Liver (tissue), 9 donors: ENCODE measurements around the gene TBCD. TPM values are rescaled to one million over a fixed set of nuclear protein-coding genes. Genes with fewer than 3 reads are reported as not detected.

Source experiments
- DNase-seq: peaks from one replicate; pipeline ENCODE4 v3.0.0-alpha.2; 2017; ENCODE audit warnings: low spot score
- H3K27ac ChIP-seq, 2 donors: one replicate each; pipeline ENCODE4 v1.7.0; 2013; ENCODE audit warnings: inconsistent platforms in 2 of 2, low read length in 2 of 2, control low read depth in 1 of 2, low read depth in 1 of 2, mild to moderate bottlenecking in 1 of 2
- H3K27me3 ChIP-seq, 4 donors: one replicate each; pipeline versions ENCODE4 v1.6.1 to v1.7.0; 2013; ENCODE audit warnings: low read length in 3 of 4, inconsistent platforms in 1 of 4, mild to moderate bottlenecking in 1 of 4, moderate library complexity in 1 of 4; ENCODE audit not compliant: control insufficient read depth in 4 of 4, insufficient read depth in 4 of 4
- H3K36me3 ChIP-seq, 4 donors: one replicate each; pipeline versions ENCODE4 v1.6.1 to v1.7.0; 2013; ENCODE audit warnings: low read length in 3 of 4, mild to moderate bottlenecking in 3 of 4, low read depth in 1 of 4, moderate library complexity in 1 of 4; ENCODE audit not compliant: control insufficient read depth in 4 of 4, insufficient read depth in 3 of 4
- H3K4me1 ChIP-seq, 4 donors: one replicate each; pipeline versions ENCODE4 v1.6.1 to v1.7.0; 2013; ENCODE audit warnings: low read length in 3 of 4, mild to moderate bottlenecking in 3 of 4, moderate library complexity in 1 of 4; ENCODE audit not compliant: control insufficient read depth in 4 of 4, insufficient read depth in 4 of 4
- H3K4me3 ChIP-seq, 3 donors: one replicate each; pipeline versions ENCODE4 v1.6.1 to v1.7.0; 2013; ENCODE audit warnings: low read length in 3 of 3, control low read depth in 1 of 3, low read depth in 1 of 3, mild to moderate bottlenecking in 1 of 3
- H3K9ac ChIP-seq, 2 donors: one replicate each; pipeline ENCODE4 v1.7.0; 2013; ENCODE audit warnings: low read length in 2 of 2, mild to moderate bottlenecking in 2 of 2, moderate library complexity in 2 of 2, control low read depth in 1 of 2, low read depth in 1 of 2
- H3K9me3 ChIP-seq, 4 donors: one replicate each; pipeline versions ENCODE4 v1.6.1 to v1.7.0; 2013; ENCODE audit warnings: low read length in 3 of 4; ENCODE audit not compliant: control insufficient read depth in 4 of 4
- ATF3 ChIP-seq: IDR thresholded peaks from 2 replicates; pipeline ENCODE4 v1.6.1; 2016; ENCODE audit warnings: antibody characterized with exemption
- HNF4A ChIP-seq, 2 donors: conservative IDR thresholded peaks; 2 replicates each; pipeline ENCODE4 v1.6.1; 2016; ENCODE audit warnings: antibody characterized with exemption in 2 of 2, mild to moderate bottlenecking in 2 of 2
- JUND ChIP-seq, 2 donors: IDR thresholded peaks; 2 replicates each; pipeline ENCODE4 v1.6.1; 2016; ENCODE audit warnings: antibody characterized with exemption in 2 of 2
- NR2F2 ChIP-seq: IDR thresholded peaks from 2 replicates; pipeline ENCODE4 v1.6.1; 2016; ENCODE audit warnings: antibody characterized with exemption
- RAD21 ChIP-seq, 2 donors: IDR thresholded peaks; 2 replicates each; pipeline ENCODE4 v1.6.1; 2016; ENCODE audit warnings: antibody characterized with exemption in 2 of 2, mild to moderate bottlenecking in 2 of 2
- SP1 ChIP-seq: IDR thresholded peaks from 2 replicates; pipeline ENCODE4 v1.6.1; 2018; ENCODE audit warnings: antibody characterized with exemption, mild to moderate bottlenecking
- TAF1 ChIP-seq: conservative IDR thresholded peaks from 2 replicates; pipeline ENCODE4 v1.6.1; 2016; ENCODE audit warnings: antibody characterized with exemption, mild to moderate bottlenecking
- WGBS: extraction: QIAGEN DNeasy Blood & Tissue Kit; methylation state at CpG from one replicate; pipeline ENCODE4 v1.1.7; 2013; 5-methylcytosine and 5-hydroxymethylcytosine counted together
- polyA plus RNA-seq, 2 donors: library from polyadenylated mRNA; stranded (reverse) in 1 of 2; unstranded in 1 of 2; fragments of 200-250 nt in 1 of 2; fragments of >200 nt in 1 of 2; fragmentation: Nextera tagmentation in 1 of 2; extraction: Ambion mirVana in 1 of 2; gene quantifications; one replicate each; pipeline versions ENCODE4 v1.2.1 to v1.2.3, GENCODE V29; 2013 to 2015
- total RNA-seq, 2 donors: library from RNA; depleted of rRNA; stranded (reverse); fragments of >200 nt; gene quantifications; one replicate each; pipeline ENCODE4 v1.2.3, GENCODE V29; 2014
- TF ChIP-seq, protein P1 (sequence below): IDR thresholded peaks from 2 replicates; pipeline ENCODE4 v1.6.1; 2016; ENCODE audit warnings: antibody characterized with exemption
- TF ChIP-seq, protein P2 (sequence below): fragments of 150-350 bp; IDR thresholded peaks from 2 replicates; pipeline ENCODE4 v1.5.1; 2017; ENCODE audit warnings: improper control_type of control experiment, low read depth, low read length; ENCODE audit not compliant: missing input control
- donor health status: healthy.
- donor health status: healthy.
- donor health status: healthy.
- donor health status: healthy.
- donor health status: healthy.

TBCD gene
- total and polyA plus RNA-seq, 4 donors = 29.8 to 42.2 (median 33.0) TPM

DNA sequence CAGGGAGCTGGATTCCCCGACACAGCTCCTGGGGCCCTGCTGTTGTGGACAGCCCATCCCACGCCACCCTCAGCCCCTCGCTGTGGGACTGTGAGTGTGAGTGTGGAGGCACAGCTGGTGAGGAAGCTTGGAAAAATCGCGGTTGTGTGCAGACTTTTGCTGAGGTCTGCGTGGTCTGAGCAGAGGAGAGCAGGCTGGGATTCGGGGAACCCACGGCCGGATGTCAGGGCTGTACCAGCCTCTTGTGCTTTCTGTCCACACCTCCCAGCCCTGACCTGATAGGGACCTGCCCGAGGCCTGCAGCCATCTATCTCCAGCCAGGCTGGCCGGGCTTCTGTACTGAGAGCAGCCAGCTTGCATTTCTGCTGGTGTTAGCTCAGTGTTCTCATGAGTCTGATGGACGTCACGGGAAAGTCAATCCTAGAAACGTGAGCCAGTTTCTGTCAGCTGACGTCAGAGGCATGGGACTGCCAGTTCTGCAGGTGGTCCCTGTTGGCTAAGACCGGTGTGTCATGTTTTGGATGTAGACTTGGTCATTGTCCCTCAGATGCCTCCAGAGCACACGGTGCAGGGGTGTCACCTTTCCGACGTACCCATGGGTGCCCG lies 160.7 kb downstream of the TBCD start:
- TF ChIP-seq ATF3 (no peak), RAD21 (IDR thresholded peaks at IDR 0.05) (no peak), SP1 (no peak), NR2F2 (no peak), HNF4A (conservative IDR thresholded peaks at IDR 0.05) (no peak), TAF1 (no peak), JUND (IDR thresholded peaks at IDR 0.05) (no peak)
- TF ChIP-seq, protein P1, sequence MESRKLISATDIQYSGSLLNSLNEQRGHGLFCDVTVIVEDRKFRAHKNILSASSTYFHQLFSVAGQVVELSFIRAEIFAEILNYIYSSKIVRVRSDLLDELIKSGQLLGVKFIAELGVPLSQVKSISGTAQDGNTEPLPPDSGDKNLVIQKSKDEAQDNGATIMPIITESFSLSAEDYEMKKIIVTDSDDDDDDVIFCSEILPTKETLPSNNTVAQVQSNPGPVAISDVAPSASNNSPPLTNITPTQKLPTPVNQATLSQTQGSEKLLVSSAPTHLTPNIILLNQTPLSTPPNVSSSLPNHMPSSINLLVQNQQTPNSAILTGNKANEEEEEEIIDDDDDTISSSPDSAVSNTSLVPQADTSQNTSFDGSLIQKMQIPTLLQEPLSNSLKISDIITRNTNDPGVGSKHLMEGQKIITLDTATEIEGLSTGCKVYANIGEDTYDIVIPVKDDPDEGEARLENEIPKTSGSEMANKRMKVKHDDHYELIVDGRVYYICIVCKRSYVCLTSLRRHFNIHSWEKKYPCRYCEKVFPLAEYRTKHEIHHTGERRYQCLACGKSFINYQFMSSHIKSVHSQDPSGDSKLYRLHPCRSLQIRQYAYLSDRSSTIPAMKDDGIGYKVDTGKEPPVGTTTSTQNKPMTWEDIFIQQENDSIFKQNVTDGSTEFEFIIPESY = no peak
- TF ChIP-seq, protein P2, sequence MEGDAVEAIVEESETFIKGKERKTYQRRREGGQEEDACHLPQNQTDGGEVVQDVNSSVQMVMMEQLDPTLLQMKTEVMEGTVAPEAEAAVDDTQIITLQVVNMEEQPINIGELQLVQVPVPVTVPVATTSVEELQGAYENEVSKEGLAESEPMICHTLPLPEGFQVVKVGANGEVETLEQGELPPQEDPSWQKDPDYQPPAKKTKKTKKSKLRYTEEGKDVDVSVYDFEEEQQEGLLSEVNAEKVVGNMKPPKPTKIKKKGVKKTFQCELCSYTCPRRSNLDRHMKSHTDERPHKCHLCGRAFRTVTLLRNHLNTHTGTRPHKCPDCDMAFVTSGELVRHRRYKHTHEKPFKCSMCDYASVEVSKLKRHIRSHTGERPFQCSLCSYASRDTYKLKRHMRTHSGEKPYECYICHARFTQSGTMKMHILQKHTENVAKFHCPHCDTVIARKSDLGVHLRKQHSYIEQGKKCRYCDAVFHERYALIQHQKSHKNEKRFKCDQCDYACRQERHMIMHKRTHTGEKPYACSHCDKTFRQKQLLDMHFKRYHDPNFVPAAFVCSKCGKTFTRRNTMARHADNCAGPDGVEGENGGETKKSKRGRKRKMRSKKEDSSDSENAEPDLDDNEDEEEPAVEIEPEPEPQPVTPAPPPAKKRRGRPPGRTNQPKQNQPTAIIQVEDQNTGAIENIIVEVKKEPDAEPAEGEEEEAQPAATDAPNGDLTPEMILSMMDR = no peak
- DNase-seq = no peak
- no peaks in the 10 kb centered on the region for H3K4me1 ChIP-seq
- WGBS = 90% methylated on average over 20 of the region's 20 CpGs
- H3K27ac ChIP-seq = no peak overlapping the region
- H3K4me3 ChIP-seq = no peak overlapping the region
- H3K9me3 ChIP-seq = no peaks in the 10 kb centered on the region
- H3K9ac ChIP-seq = no peak overlapping the region
- peaks cover 0 to 9% (median 3%) of the 10 kb centered on the region in 4 donors for H3K36me3 ChIP-seq
- no peaks in the 10 kb centered on the region for H3K27me3 ChIP-seq

GRCh38 chr17:82913304-82914043 lies 161.6 kb downstream of the TBCD start:
- Histone ChIP-seq H3K9ac (no peak overlapping the region), H3K4me1 (no peaks in the 10 kb centered on the region), H3K27ac (no peak overlapping the region), H3K9me3 (no peaks in the 10 kb centered on the region), H3K4me3 (no peak overlapping the region), H3K36me3 (peaks cover 0 to 9% (median 3%) of the 10 kb centered on the region in 4 donors), H3K27me3 (no peaks in the 10 kb centered on the region)
- no peak for DNase-seq
- TF ChIP-seq RAD21 (IDR thresholded peaks at IDR 0.05) = peak; percentile 72 to 74
- TF ChIP-seq, protein P2 = peak; percentile 35
- TF ChIP-seq, protein P1 = no peak
- 92% methylated on average over 44 of the region's 44 CpGs for WGBS
